ENCODE measurements around the gene TNIP3. TPM values are rescaled to one million over a fixed set of nuclear protein-coding genes. Genes with fewer than 3 reads are reported as not detected.
A peak's percentile ranks its signal among the peaks of the same experiment; 100 is the strongest.

The TNIP3 gene
- total and polyA plus RNA-seq, 12 donors: 0.10 to 0.54 (median 0.21) TPM; not detected in 6

DNA sequence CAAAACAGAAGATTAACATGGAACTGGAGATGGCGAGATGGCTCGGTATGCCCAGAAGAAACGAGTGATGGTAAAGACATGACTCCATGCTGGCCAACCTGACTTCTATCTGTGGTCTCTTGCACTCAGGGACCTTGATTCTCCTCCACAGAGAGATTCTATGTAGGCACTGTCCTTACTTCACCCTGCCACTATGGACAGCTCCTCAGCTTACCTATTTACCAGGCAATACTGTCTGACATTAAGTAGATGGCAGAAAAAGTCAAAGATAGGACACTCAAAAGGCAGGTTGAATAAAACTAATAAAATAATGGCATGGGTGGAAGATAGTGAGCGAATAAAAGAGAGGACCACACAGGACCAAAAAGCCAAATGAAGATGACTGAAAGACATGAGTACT, 56.6 kb downstream of the TNIP3 start:
- Histone ChIP-seq H3K4me3 (no peak overlapping the region), H3K4me1 (replicated peaks in 1 of 2) (no peaks in the 10 kb centered on the region), H3K27me3 (peaks cover 16% of the 10 kb centered on the region), H3K27ac (no peak overlapping the region), H3K9me3 (replicated peaks in 1 of 3) (no peaks in the 10 kb centered on the region), H3K36me3 (replicated peaks in 1 of 2) (no peaks in the 10 kb centered on the region)
- intact Hi-C loops (cut with DNase I): no loop called here
- WGBS, 4 donors: 86 to 92% (median 92%) methylated on average over 4 of the region's 4 CpGs
- DNase-seq: no peak
- no peak for TF ChIP-seq POLR2A (IDR thresholded peaks at IDR 0.05)
- TF ChIP-seq, protein P1, sequence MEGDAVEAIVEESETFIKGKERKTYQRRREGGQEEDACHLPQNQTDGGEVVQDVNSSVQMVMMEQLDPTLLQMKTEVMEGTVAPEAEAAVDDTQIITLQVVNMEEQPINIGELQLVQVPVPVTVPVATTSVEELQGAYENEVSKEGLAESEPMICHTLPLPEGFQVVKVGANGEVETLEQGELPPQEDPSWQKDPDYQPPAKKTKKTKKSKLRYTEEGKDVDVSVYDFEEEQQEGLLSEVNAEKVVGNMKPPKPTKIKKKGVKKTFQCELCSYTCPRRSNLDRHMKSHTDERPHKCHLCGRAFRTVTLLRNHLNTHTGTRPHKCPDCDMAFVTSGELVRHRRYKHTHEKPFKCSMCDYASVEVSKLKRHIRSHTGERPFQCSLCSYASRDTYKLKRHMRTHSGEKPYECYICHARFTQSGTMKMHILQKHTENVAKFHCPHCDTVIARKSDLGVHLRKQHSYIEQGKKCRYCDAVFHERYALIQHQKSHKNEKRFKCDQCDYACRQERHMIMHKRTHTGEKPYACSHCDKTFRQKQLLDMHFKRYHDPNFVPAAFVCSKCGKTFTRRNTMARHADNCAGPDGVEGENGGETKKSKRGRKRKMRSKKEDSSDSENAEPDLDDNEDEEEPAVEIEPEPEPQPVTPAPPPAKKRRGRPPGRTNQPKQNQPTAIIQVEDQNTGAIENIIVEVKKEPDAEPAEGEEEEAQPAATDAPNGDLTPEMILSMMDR (IDR thresholded peaks at IDR 0.05): no peak

DNA sequence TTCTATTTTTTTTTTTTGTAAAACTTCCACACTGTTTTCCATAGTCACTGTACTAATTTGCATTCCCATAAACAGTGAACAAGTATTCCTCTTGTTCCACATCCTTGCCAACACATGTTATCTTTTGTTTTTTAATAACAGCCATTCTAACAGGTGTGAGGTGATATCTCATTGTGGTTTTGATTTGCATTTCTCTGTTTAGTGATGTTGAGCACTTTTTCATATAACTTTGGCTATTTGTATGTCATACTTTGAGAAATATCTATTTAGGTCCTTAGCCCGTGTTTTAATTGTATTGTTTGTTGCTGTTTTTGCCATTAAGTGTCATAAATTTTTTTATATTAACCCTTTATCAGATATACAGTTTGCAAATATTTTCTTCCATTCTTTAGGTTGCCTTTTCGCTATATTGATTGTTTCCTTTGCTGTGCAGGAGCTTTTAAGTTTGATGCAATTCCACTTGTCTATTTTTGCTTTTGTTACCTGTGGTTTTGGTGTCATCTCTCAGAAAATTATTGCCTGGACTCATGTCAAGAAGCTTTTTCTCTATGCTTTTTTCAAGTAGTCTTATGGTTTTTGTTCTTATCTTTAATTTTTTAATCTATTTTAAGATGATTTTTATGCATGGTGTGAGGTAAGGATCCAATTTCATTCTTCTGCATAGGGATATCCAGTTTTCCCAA, 63.9 kb downstream of the TNIP3 start:
- H3K27me3 ChIP-seq: no peaks in the 10 kb centered on the region
- no peak for DNase-seq
- intact Hi-C loops (cut with DNase I): no loop called here
- H3K27ac ChIP-seq: no peak overlapping the region
- H3K4me3 ChIP-seq: no peak overlapping the region
- TF ChIP-seq, protein P1 (IDR thresholded peaks at IDR 0.05): no peak
- TF ChIP-seq POLR2A (IDR thresholded peaks at IDR 0.05): no peak
- H3K9me3 ChIP-seq (replicated peaks in 1 of 3): no peaks in the 10 kb centered on the region
- H3K4me1 ChIP-seq (replicated peaks in 1 of 2): no peaks in the 10 kb centered on the region
- no peaks in the 10 kb centered on the region for H3K36me3 ChIP-seq (replicated peaks in 1 of 2)
- 68 to 84% (median 81%) methylated on average over 2 of the region's 2 CpGs for WGBS, 4 donors

DNA sequence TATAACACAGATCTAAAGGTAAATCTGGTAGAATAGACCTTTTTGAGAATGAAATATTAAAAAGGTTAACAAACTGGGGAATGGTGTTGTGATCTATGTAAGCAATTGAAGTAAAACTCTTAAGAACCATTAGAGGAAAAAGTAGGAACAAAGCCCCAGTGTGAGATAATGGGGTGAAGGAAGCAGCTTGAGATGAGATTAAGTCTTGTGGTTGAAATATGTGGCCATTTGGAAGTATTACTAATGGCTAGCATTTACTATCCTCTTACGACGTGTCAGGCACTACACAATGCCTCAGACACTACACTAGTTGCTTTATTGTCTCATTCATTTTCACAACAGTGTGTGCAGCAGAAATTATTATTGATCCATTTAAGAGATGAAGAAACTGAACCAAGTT, 65.9 kb downstream of the TNIP3 start:
- H3K9me3 ChIP-seq (replicated peaks in 1 of 3): no peaks in the 10 kb centered on the region
- no peaks in the 10 kb centered on the region for H3K27me3 ChIP-seq
- DNase-seq: no peak
- intact Hi-C loops (cut with DNase I): loop anchor here in 1 of 2 donors (10.0 kb wide), 1 partner anchor 933 kb away; no protein-coding TSS in a partner anchor
- TF ChIP-seq POLR2A (IDR thresholded peaks at IDR 0.05): no peak
- TF ChIP-seq, protein P1 (IDR thresholded peaks at IDR 0.05): no peak
- no peak overlapping the region for H3K27ac ChIP-seq
- H3K36me3 ChIP-seq (replicated peaks in 1 of 2): no peaks in the 10 kb centered on the region
- 41 to 81% (median 66%) methylated on average over 2 of the region's 2 CpGs for whole genome bisulfite sequencing, 4 donors
- H3K4me1 ChIP-seq (replicated peaks in 1 of 2): no peaks in the 10 kb centered on the region
- no peak overlapping the region for H3K4me3 ChIP-seq

DNA sequence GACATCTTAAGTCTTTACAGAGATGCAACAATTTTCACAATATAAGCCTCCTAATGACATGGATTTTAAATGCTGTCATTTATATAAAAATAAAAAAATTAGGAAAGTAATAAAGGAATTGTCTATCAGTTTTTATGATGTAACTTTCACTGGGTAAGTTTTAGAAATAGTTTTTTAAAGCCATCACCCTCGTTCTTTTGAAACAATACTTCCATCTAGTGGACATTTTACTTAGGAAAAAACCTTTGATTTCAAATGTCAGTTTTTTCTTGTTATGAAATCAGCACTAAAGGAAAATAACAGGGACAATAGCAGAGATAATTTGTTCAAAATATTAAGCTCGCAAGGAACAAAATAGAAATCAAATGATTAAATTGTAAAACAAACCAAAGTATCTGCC, 67.5 kb downstream of the TNIP3 start:
- Histone ChIP-seq H3K27ac (no peak overlapping the region), H3K27me3 (no peaks in the 10 kb centered on the region), H3K4me3 (no peak overlapping the region), H3K36me3 (replicated peaks in 1 of 2) (no peaks in the 10 kb centered on the region), H3K4me1 (replicated peaks in 1 of 2) (no peaks in the 10 kb centered on the region), H3K9me3 (replicated peaks in 1 of 3) (no peaks in the 10 kb centered on the region)
- 6 to 16% (median 11%) methylated on average over 2 of the region's 2 CpGs for WGBS, 4 donors
- intact Hi-C loops (cut with DNase I): loop anchor here in 1 of 2 donors (10.0 kb wide), 1 partner anchor 932 kb away; no protein-coding TSS in a partner anchor
- no peak for DNase-seq
- TF ChIP-seq, protein P1 (IDR thresholded peaks at IDR 0.05): peak; percentile 45 to 74 (median 62)
- TF ChIP-seq POLR2A (IDR thresholded peaks at IDR 0.05): no peak
